ENCODE results near the gene GRK5. TPM values are rescaled to one million over a fixed set of nuclear protein-coding genes. Genes with fewer than 3 reads are reported as not detected.
A peak's percentile ranks its signal among the peaks of the same experiment; 100 is the strongest.
"Not testable (repeated sequence)": the region's sequence is repeated elsewhere in the genome, so short reads cannot be mapped to it uniquely, and the experiment has no call there.

The GRK5 gene
- total RNA-seq, 1 donor from 2014 or later = 1.8 TPM

DNA sequence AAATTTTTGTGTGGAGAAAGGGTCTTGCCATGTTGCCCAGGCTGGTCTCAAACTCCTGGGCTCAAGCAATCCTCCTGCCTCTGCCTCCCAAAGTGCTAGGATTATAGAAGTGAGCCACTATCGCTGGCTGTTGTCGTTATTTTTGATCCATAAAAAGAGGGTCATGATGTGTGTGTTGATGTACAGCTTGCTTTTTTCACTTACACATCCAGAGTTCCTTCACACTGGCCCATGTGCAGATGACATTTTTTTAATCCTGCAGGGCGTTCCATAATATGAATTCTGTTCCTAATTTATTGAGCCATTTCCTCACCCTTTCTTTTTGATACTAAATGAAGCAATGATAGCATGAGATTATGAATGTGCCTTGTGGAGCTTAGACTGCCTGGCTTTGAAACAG is 40.8 kb downstream of the GRK5 start:
- no peak for DNase-seq (ENCODE audit: low read depth)

DNA sequence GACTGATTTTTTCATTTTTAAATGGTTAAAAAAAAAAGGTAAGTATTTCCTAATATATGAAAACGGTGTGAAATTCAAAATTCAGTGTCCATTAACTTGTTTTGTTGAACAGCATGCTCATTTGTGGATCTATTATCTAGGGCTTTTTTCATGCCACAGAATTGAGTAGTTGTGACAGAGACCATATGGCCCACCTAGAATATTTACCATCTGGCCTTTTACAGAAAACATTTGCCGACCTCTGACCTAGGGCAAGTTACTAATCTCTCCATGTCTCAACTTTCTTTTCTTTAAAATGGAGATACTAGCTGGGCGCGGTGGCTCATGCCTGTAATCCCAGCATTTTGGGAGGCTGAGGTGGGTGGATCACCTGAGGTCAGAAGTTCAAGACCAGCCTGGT is 41.3 kb downstream of the GRK5 start:
- no peak for DNase-seq (ENCODE audit: low read depth)

DNA sequence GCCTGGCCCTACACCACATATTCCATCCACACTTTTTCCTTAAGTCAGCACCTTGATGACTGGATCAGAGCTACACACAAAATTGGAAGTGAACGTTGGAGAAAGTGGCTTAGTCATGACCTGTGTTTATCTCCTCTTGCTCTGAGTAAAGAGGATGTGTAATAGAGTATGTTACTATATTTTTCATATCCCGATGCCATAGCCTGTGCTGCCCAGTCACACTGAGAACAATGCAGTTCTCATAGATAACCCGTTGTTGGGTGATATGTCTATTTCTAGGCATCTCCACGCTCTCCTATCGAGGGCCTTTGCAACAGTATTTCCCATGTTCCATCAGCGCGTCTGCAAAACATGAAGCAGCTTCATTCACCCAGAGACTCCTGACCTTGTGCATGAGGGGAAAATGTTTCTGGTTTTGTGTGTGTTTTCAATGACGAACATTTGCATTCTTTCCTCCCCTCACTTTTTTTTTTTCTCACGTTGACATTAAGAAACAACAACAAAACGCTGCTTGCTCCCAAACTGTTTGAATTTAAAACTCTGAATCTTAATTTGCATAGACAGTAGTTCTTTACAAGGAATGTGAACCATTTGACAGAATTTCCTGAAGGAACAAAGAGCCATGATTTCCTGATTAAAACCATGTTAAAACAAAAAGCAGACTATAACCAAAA is 43.4 kb downstream of the GRK5 start:
- DNase-seq (ENCODE audit: low read depth) = no peak

DNA sequence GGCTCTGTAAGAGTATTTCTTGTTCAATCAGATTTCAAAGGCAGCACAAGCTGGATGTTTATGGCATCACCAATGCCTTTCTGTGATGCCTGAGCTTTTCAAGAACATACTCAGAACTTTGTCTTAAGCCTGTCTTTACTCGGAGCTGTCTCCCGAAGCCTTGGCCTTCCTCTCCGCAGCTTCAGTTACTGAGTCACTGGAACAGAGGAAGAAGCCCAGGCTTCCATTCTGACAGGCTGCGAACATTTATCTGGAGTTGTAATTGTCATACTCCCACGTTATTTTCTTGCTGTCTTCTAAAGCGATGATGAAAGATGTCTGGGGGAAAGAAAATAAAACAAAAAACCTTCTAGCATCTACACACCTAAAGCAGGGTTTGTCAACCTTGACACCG is 43.9 kb downstream of the GRK5 start:
- DNase-seq (ENCODE audit: low read depth) = no peak

DNA sequence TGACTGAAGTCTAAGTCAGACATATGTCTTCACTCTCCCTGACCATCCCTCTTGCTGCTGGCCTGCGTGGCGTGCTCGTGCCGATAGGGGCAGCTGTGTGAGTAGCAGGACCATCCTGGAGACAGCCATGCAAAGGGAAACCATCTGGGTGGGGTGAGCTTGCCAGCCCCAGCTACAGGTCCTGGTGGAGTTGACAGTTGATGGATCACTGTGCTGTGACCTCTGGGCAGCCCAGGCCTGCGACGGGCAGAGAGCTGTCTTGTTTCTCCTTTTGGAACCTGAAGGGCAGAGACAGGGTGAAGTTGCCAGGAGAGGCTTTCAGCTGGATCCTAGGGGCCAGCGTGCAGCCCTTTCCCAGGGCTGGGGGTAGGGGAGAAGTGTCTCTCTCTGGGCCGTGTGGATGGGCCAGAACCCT is 44.7 kb downstream of the GRK5 start:
- no peak for DNase-seq (ENCODE audit: low read depth)

DNA sequence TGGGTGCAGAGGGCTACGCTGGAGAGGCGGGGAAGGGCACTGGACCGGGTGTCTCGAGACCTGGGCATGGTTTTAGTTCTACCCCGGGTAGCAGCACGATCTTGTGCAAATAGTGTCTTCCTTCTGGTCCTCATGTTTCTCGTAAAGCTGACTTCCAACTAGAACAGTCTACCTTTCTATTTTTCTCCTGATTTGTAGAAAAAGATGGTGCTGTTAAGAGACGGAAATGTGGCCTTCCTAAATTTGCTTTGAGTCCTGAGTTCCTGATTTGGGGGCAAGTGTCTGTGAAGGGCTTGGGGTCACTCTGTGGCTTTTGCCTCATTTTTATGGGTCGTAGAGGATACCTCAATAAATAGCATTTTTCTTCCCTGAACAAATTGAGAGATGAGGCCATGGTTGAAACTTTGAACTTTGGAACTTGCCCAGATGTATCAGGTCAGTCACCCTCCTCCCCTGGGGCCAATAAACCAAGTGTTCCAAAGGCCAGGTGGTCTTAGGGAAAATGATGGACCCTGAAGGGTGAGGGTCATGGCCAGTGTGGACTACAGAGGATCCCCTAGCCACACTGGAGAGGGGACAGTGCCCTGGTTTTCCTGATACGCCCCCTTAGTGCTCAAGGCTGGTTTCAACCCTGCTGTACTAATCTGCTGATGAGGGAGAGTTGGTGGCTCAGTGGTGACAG is 45.2 kb downstream of the GRK5 start:
- no peak for DNase-seq (ENCODE audit: low read depth)

DNA sequence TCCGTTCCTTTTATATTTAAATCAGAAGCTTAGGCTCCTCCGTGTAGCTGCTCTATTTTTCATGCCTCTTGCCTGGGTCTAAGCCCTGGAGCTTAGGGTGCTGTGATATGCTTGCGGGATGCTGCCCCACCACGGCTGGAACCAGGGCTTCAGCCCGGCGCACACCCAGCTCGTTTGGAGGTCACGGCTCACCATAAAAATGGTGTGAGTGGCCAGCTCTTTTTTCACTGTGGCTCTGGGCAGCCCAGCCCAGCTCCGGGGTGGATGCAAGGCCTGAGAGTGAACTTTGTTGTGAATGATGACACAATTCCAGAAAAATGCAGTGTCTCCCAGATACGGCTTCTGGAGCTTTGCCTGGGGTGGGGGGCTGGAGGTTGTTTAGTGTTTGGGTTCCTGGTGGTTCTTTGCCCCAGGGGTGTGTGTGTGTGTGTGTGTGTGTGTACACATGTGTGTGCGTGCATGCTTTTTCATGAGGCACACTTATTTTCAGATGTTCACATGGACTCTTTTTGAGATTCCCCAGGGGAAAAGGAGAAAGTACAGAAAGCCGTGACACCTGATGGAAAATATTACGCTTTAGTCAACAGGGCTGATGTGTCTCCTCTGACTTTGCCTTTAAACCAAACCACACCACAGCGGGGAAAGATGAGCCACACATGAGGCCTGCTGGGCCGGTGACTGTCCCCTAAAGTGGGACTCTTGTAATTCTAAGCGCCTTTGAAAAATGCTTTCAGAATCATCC is 46.2 kb downstream of the GRK5 start:
- DNase-seq (ENCODE audit: low read depth) = peak; percentile 92

DNA sequence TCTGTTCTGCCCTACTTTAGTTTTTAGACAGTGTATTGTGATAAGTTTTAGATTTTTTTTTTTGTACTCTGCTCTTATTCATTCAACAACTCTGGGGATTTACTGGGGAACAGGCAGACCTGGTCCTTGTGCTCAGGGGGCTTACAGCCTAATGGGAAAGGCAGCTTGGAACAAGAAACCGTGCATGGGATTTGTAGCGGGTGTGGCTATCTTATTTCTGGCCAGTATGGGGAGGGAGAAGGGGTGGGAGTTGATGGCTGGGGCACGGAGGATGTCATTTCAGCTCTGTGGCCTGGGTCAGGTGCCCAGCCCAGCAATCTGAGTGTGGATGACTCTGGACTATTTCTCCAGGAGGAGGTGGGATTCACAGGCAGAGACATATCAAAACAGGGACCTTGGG is 47.0 kb downstream of the GRK5 start:
- DNase-seq (ENCODE audit: low read depth) = peak; percentile 53

DNA sequence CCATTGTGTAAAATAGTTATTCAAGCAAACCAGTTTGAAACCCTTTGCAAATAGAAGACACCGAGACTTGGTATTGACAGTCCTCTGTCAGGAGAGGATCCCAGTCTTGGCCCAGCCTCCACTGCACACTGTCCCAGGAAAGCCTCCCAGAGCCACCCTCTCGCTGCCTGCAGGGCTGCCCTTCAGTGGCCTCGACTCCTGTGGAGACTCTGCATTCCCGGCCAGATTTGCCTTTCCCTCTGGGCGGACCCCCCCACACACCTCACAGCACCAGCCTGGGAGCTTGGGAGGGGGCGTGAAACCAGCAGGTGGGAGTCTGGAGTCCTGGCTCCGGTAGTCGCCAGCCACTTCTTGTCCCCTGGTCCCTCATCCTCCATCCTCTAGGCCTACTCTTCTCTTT is 48.7 kb downstream of the GRK5 start:
- DNase-seq (ENCODE audit: low read depth) = no peak

DNA sequence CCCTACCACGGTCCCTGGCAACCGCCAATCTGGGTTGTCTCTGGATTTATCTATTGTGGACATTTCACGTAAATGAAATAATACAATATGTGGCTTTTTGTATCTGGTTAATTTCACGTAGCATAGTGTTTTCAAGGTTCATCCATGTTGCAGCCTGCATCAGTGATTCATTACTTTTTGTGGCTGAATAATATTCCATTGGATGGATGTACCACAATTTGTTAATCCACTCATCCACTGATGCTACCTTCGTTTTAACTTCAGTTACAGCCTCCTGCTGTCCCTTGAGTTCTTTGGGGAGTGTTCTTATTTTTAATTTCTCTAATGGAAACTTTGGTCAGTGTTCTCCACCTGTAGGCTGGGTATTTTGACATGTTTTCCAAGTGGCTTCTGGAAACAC is 49.5 kb downstream of the GRK5 start:
- no peak for DNase-seq (ENCODE audit: low read depth)

DNA sequence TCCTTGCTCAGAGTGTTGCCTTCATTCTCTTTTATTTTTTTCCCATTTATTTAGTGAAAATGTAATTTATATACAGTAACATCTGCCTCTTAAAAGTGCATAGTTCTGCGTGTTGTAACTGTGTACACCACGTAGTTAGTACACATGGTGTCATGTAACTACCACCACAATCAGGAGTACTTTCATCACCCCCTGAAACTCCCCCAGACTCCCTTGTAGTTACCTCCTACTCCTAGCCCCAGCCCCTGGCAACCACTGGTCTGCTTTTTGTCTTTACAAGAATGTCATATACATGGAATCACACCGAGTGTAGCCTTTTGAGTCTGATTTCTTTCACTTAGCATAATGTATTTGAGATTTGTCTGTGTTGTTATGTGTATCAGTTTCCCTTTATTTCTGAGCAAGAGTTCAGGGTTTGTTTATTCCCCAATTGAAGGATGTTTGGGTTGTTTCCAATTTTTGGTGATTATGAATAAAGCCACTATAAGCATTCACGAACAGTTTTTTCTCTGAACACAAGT is 50.6 kb downstream of the GRK5 start:
- no peak for DNase-seq (ENCODE audit: low read depth)

DNA sequence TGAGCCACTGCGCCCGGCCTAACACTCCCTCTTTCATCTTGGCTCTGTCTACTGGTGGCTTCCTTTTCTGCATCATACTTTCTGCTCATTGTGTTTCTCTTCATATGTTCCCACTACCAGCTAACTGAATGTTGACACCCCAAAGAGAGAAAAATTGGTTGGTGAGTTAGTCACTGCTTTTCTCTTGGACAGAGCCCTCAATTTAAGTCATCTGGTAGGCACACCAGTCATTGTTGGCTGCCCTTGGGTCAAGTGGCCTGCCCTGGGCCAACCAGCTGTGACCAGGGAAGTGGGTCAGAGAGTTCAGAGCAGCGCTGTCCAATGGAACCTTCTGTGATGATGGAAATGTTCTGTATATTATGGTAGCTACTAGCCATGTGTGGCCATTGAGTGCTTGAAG is 52.0 kb downstream of the GRK5 start:
- DNase-seq (ENCODE audit: low read depth) = no peak

DNA sequence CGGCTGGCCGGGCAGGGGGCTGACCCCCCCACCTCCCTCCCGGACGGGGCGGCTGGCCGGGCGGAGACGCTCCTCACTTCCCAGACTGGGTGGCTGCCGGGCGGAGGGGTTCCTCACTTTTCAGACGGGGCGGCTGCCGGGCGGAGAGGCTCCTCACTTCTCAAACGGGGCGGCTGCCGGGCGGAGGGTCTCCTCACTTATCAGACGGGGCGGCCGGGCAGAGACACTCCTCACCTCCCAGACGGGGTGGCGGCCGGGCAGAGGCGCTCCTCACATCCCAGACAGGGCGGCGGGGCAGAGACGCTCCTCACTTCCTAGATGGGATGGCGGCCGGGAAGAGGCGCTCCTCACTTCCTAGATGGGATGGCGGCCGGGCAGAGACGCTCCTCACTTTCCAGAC is 53.6 kb downstream of the GRK5 start:
- not testable (repeated sequence) for DNase-seq (ENCODE audit: low read depth)

DNA sequence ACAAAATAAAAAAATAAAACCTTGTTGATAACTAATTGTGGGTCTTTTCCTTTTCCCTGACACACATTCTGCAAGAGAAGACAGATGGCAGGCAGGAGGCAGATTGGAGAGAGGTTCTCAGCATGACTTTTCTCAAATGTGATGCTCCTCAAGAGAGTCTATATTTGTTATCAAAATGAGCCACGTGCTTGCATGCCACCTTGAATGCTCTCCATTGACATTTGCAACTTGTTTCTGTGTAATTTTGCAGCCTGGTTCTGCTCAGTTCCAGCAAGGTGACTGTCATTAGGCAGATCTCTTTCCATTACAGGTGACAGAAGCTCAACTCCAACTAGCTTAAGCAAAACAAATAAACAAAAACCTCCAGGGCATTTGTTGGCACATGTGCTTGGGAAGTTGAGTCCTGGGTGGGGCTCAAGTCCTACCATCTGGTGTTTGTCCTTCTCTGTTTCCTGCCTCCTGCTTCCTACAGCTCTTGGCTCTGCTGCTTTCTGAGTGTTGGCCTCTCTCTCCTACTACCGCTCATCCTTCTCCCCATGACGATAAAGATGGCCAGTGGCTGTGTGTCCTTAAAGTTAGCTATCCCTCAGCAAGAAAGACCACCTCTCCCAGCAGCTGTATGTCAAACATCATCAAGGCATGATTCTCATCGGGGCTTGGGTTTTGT is 56.7 kb downstream of the GRK5 start:
- no peak for DNase-seq (ENCODE audit: low read depth)

DNA sequence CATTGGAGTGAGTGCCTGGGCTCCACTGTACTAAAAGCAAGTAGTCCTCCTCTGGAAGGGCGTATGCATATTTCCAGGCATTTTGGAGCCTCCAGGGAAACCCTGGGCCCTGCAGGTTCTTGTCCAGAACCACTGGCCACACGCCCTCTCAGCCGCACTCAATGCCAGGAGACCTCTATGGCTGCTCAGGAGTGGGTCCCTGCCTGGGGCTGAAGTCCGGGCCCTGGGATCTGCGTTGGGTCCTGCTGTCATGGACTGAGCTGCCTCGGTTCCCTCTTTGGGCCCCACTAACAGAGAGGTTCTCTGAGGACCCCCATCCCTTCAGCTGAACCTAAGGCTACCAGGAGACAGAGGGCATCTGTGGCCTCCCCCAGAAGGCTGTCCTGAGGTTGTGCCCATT is 58.3 kb downstream of the GRK5 start:
- DNase-seq (ENCODE audit: low read depth) = no peak

DNA sequence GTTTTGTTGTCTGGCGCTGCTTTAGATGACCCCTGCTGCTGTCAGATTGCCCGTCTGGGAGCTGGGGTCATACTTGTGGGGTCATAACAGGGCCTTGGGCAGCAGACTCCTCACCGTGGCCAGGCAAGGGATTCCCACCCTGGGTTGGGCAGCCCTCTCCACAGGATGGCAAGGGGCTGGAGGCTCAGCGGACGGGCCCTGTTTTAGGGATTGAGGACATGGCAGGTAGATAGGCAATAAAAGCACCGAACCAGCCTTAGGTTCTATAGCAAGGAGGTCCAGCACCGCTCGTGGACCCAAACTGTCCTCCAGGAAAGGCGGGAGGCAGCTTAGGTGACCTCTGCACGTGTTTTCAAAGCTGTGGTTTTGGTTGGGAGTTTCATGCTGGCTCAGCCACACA is 60.0 kb downstream of the GRK5 start:
- no peak for DNase-seq (ENCODE audit: low read depth)

DNA sequence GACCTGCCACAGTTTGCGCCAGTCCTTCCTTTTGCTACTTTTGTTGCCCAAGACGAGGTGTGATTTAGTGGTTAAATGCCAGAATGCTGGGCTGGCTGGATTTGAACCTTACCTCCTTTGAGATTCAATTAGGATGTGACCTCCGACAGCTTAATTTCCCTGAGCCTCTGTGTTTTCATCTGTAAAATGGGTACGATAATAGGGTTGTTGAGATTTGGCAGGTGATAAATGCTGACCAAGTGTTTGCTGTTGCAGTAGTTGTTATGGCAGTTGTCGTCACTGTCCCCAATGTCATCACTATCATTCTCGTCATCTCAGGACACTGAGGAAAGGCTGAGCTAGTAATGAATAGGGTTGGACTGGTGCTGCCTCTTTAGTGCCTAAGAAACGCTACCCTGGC is 61.1 kb downstream of the GRK5 start:
- DNase-seq (ENCODE audit: low read depth) = no peak

DNA sequence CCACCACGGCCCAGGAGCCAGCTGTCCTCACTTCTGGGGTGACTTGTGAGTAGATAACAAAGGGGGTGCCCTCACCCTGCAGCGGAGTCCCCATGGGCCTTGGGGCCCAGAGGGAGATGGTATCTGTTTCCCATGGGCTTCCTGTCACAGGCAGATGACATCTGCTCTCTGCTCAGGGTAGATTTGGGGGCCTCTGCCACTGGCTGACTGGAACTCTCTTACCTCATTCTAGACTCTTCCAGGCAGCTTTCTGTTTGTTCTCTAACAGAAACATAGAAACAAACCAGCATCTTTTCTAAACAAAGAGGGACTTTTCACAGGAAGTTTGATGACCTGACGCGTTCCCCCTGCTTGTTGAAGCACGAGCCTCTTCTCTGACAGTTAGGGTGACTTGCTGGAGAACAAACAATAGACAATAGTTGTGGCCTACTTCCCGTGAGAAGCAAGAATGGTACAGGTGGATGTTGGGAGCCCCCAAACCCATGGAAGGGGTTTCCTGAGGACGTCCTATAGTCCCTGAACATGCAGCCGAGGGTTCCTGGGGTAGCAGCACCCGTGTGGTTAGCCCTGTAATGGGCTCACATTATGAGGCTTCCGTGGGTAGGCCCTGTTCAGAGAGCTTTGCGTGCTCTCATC is 61.6 kb downstream of the GRK5 start:
- DNase-seq (ENCODE audit: low read depth) = no peak

DNA sequence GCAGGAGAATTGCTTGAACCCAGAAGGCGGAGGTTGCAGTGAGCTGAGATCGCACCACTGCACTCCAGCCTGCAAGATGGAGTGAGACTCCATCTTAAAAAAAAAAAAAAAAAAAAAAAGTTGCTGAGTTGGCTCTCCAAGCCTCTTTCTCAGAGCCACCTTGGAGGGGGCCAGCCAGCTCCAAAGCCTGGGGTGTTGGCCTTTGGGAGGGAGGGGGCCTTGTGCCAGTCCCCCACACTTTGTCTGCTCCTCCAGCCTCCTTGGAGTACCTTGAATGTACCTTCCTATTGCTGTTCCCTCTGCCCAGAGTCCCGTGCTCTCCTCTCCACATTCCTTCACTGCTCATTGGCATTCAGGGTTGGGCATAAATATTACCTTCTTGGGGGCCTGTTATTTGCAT is 62.4 kb downstream of the GRK5 start:
- no peak for DNase-seq (ENCODE audit: low read depth)

DNA sequence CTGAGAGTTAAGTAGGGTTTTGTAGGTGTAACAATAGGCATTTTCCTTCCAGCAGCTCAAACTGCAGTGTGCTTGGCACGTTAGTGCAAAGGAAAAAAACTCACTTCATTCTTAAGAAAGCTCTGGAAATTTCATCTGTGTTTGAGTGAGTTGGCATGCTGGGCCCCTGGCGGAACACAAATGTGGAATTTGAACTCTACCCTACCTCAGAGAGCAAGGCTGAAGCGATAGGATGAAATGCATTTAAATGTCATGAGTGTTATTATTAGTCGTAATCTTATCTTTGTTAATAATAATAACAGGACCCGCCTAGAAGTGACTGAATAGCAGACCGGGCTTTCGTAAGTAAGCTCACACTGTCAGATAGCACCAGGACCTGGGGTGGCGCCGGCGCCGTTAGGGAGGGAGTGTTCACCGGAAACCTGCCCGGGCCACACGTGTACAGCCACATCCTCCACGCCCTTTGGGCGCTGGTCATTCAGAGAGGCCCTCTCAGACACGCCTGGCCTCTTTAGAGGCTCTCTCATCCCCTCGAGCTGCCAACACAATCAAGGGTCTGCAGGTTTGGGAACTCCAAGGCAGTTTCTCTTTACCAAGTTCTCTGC is 63.5 kb downstream of the GRK5 start:
- no peak for DNase-seq (ENCODE audit: low read depth)

DNA sequence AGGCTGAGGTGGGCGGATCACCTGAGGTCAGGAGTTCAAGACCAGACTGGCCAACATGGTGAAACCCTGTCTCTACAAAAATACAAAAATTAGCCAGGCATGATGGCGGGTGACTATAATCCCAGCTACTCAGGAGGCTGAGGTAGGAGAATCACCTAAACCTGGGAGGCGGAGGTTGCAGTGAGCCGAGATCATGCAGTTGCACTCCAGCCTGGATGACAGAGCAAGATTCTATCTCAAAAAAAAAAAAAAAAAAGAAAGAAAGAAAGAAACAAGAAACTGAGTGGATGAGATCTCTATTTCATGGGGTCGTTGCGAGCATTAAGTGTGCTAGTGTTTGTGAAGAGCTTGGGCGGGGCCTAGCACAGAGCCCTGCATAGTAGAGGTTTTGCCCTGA is 65.0 kb downstream of the GRK5 start:
- DNase-seq (ENCODE audit: low read depth) = not testable (repeated sequence)

All from myocyte (in vitro differentiated cells).